Measurements from ENCODE around the gene EVI5.
"Not testable (repeated sequence)": the region's sequence is repeated elsewhere in the genome, so short reads cannot be mapped to it uniquely, and the experiment has no call there.

EVI5 gene

GRCh38 chr1:92662048-92662447, 122.9 kb downstream of the EVI5 start:
- TF ChIP-seq, protein P1, sequence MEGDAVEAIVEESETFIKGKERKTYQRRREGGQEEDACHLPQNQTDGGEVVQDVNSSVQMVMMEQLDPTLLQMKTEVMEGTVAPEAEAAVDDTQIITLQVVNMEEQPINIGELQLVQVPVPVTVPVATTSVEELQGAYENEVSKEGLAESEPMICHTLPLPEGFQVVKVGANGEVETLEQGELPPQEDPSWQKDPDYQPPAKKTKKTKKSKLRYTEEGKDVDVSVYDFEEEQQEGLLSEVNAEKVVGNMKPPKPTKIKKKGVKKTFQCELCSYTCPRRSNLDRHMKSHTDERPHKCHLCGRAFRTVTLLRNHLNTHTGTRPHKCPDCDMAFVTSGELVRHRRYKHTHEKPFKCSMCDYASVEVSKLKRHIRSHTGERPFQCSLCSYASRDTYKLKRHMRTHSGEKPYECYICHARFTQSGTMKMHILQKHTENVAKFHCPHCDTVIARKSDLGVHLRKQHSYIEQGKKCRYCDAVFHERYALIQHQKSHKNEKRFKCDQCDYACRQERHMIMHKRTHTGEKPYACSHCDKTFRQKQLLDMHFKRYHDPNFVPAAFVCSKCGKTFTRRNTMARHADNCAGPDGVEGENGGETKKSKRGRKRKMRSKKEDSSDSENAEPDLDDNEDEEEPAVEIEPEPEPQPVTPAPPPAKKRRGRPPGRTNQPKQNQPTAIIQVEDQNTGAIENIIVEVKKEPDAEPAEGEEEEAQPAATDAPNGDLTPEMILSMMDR (conservative IDR thresholded peaks at IDR 0.05; ENCODE audit: low read depth, low read length) = no peak
- DNase-seq (ENCODE audit: low read depth) = peak; percentile 6
- no peak overlapping the region for H3K4me3 ChIP-seq (ENCODE audit: low read depth, low read length)

DNA sequence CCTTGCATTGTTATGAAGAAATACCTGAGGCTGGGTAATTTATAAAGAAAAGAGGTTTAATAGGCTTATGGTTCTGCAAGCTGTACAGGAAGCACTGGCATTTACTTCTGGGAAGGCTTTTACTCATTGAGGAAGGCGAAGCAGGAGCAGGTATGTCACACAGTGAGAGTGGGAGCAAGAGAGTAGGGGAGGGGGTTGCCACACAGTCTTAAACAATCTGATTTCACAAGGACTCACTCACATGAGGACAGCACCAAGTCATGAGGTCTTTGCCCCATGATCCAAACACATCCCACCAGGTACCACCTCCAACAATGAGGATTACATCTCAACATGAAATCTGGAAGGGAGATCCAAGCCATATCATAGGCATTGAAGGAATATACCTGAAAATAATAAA, 127.2 kb downstream of the EVI5 start:
- DNase-seq (ENCODE audit: low read depth) = no peak
- TF ChIP-seq, protein P1 (conservative IDR thresholded peaks at IDR 0.05; ENCODE audit: low read depth, low read length) = no peak

DNA sequence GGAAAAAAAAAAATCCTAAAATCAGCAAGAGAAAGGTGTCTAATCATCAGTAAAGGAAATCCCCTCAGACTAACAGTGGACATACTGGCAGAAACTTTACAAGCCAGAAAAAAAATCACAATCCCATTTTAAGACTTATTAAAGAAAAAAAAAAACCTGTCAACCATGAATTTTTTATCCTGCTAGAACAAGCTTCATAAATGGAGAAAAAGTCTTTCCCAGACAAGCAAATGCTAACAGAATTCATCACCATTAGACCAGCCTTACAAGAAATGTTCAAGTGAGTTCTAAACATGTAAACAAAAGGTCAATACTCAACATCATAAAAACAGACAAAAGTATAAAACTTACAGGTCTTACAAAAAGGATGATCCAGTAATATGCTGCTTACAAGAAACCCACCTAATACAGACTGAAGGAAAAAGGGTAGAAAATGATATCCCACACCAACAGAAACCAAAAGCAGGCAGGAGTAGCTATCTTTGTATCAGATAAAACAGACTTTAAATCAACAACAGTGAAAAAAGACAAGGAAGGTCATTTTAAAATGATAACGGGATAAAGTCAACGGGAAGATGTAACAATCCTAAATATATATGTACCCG, 129.6 kb downstream of the EVI5 start:
- no peak overlapping the region for H3K4me3 ChIP-seq (ENCODE audit: low read depth, low read length)
- DNase-seq (ENCODE audit: low read depth) = peak; percentile 2
- TF ChIP-seq, protein P1 (conservative IDR thresholded peaks at IDR 0.05; ENCODE audit: low read depth, low read length) = no peak

More for the DNA sequence above, 127.2 kb downstream of the EVI5 start:
- no peak overlapping the region for H3K4me3 ChIP-seq (ENCODE audit: low read depth, low read length)

- TF ChIP-seq, protein P1 (conservative IDR thresholded peaks at IDR 0.05; ENCODE audit: low read depth, low read length) = no peak
- no peak overlapping the region for H3K4me3 ChIP-seq (ENCODE audit: low read depth, low read length)
- peak; percentile 6 for DNase-seq (ENCODE audit: low read depth)
Measured at GRCh38 chr1:92653605-92654381, 131.1 kb downstream of the EVI5 start.

- DNase-seq (ENCODE audit: low read depth); H3K4me3 ChIP-seq (ENCODE audit: low read depth, low read length): not testable (repeated sequence)
Measured at GRCh38 chr1:92640686-92641085, 144.2 kb downstream of the EVI5 start.

DNA sequence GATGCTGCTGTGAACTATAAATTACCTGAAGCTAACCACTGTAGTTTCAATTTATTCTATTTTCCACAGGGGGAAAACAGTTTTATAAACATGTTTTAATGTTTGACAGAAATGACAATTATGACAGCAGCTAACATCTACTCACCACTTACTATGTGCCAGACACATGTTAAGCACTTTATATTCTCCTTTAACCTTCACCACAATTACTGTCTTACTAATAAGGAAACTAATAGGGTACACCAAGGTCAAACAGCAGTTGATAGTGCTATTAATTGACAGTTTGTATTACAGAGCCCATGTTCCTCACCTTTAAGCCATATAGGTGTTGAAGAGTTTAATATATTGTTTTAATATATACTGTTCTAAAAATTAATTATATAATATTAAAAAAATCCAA, 146.4 kb downstream of the EVI5 start:
- DNase-seq (ENCODE audit: low read depth) = no peak
- TF ChIP-seq, protein P1 (conservative IDR thresholded peaks at IDR 0.05; ENCODE audit: low read depth, low read length) = no peak
- H3K4me3 ChIP-seq (ENCODE audit: low read depth, low read length) = no peak overlapping the region

DNA sequence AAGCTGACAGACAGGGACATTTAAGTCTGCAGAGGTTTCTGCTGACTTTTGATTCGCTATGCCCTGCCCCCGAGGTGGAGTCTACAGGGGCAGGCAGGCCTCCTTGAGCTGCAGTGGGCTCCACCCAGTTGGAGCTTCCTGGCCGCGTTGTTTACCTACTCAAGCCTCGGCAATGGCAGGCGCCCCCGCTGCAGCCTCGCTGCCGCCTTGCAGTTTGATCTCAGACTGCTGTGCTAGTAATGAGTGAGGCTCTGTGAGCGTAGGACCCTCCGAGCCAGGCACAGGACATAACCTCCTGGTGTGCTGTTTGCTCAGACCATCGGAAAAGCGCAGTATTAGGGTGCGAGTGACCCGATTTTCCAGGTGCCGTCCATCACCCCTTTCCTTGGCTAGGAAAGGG, 149.7 kb downstream of the EVI5 start:
- not testable (repeated sequence) for DNase-seq (ENCODE audit: low read depth); H3K4me3 ChIP-seq (ENCODE audit: low read depth, low read length)

GRCh38 chr1:92623187-92623778, 161.6 kb downstream of the EVI5 start:
- H3K4me3 ChIP-seq (ENCODE audit: low read depth, low read length) = no peak overlapping the region
- peak; percentile 50 for DNase-seq (ENCODE audit: low read depth)
- TF ChIP-seq, protein P1 (conservative IDR thresholded peaks at IDR 0.05; ENCODE audit: low read depth, low read length) = peak; percentile 46
